HL-60 (cell line): ENCODE results near the gene SMAP2.

Source experiments
- DNase-seq, 2 experiments: peaks; one replicate each; pipeline ENCODE4 v3.0.0-alpha.2; 2010 to 2020; ENCODE audit warnings: low read depth in 1 of 2, low spot score in 1 of 2
- H3K27ac ChIP-seq: fragments of 250-450 bp; sonication (Bioruptor Pico); replicated peaks from 2 replicates; pipeline ENCODE4 v1.5.1; 2020; ENCODE audit warnings: mild to moderate bottlenecking, moderate library complexity
- H3K27me3 ChIP-seq: fragments of 250-450 bp; sonication (Bioruptor Pico); 2 replicates; pipeline ENCODE4 v1.5.1; 2021; ENCODE audit warnings: mild to moderate bottlenecking, moderate library complexity; ENCODE audit not compliant: insufficient read depth, poor library complexity, severe bottlenecking
- H3K4me3 ChIP-seq: replicated peaks from 2 replicates; pipeline ENCODE4 v1.5.1; 2011; ENCODE audit warnings: mild to moderate bottlenecking, control low read depth, low read length; ENCODE audit not compliant: insufficient read depth
- CTCF ChIP-seq: IDR thresholded peaks from one replicate; pipeline ENCODE4 v1.5.1; 2011; ENCODE audit warnings: low read length, control low read depth, inconsistent platforms; ENCODE audit not compliant: insufficient read depth
- GABPA ChIP-seq: IDR thresholded peaks from 2 replicates; pipeline ENCODE4 v1.6.1; 2012; ENCODE audit warnings: low read depth
- POLR2AphosphoS5 ChIP-seq: IDR thresholded peaks from 2 replicates; pipeline ENCODE4 v1.6.1; 2012; ENCODE audit warnings: low read depth
- REST ChIP-seq: IDR thresholded peaks from 2 replicates; pipeline ENCODE4 v1.6.1; 2012; ENCODE audit warnings: low read depth; ENCODE audit not compliant: insufficient replicate concordance
- SPI1 ChIP-seq: IDR thresholded peaks from 2 replicates; pipeline ENCODE4 v1.6.1; 2012; ENCODE audit warnings: low read depth, mild to moderate bottlenecking, borderline replicate concordance

The SMAP2 gene

GRCh38 chr1:40383488-40384412, 10.2 kb downstream of the SMAP2 start:
- TF ChIP-seq REST, result no peak
- H3K27me3 ChIP-seq, result no peaks in the 10 kb centered on the region
- DNase-seq, result no peak
- H3K4me3 ChIP-seq, result no peak overlapping the region
- H3K27ac ChIP-seq, result peak overlapping the region; percentile 81

- Histone ChIP-seq H3K27me3 (no peaks in the 10 kb centered on the region), H3K27ac (peak overlapping the region; percentile 81), H3K4me3 (no peak overlapping the region)
- TF ChIP-seq GABPA, result no peak
- no peak for TF ChIP-seq CTCF
- TF ChIP-seq POLR2AphosphoS5, result no peak
- TF ChIP-seq SPI1, result no peak
- no peak for TF ChIP-seq REST
- no peak for DNase-seq
These were observed 10.9 kb downstream of the SMAP2 start for GRCh38 chr1:40384413-40384762.

GRCh38 chr1:40384887-40385286, 11.4 kb downstream of the SMAP2 start:
- no peak for DNase-seq
- Histone ChIP-seq H3K27me3 (no peaks in the 10 kb centered on the region), H3K4me3 (no peak overlapping the region), H3K27ac (peak overlapping the region; percentile 81)
- TF ChIP-seq CTCF (no peak), GABPA (no peak), REST (no peak), SPI1 (no peak), POLR2AphosphoS5 (no peak)
